B cell (primary cell): ENCODE results near the gene IFT88. TPM values are rescaled to one million over a fixed set of nuclear protein-coding genes. Genes with fewer than 3 reads are reported as not detected.

Experiments
- ATAC-seq: fragments of 200-7000 bp; cut with Tn5 transposase; one replicate; pipeline ENCODE4 v1.10.0; 2021; ENCODE audit warnings: low read depth, mild to moderate bottlenecking, moderate number of reproducible peaks, moderate library complexity
- CTCF ChIA-PET: fragments of 350-600 bp; sonication (Branson Sonifier 250); formaldehyde crosslinking; loops from one replicate; lab custom pipeline; 2021; ENCODE audit warnings: antibody characterized with exemption, inconsistent platforms; lab: Charles Lee
- POLR2A ChIA-PET: fragments of 350-600 bp; sonication (Branson Sonifier 250); formaldehyde crosslinking; loops from one replicate; lab custom pipeline; 2021; ENCODE audit warnings: antibody characterized with exemption; lab: Charles Lee
- DNase-seq: peaks from one replicate; pipeline ENCODE4 v3.0.0; 2013
- H2AFZ ChIP-seq: 2 replicates; pipeline ENCODE4 v1.6.1; 2012; ENCODE audit warnings: mild to moderate bottlenecking, low read depth, low read length; ENCODE audit not compliant: insufficient read depth, poor library complexity, severe bottlenecking
- H3K27ac ChIP-seq, 2 donors: 1 replicate in 1 of 2; 2 replicates in 1 of 2; pipeline ENCODE4 v1.5.1; 2012 to 2013; ENCODE audit warnings: low read length in 2 of 2, mild to moderate bottlenecking in 2 of 2, moderate library complexity in 1 of 2
- H3K27me3 ChIP-seq, 4 experiments: fragments of 200-600 bp in 1 of 4; sonication (generic) in 1 of 4; replicated peaks in 1 of 4; 1 replicate in 2 of 4; 2 replicates in 2 of 4; pipeline versions ENCODE4 v1.6.1 to v1.7.0; 2013 to 2016; ENCODE audit warnings: low read length in 3 of 4, mild to moderate bottlenecking in 2 of 4, mixed read lengths in 1 of 4, moderate library complexity in 1 of 4; ENCODE audit not compliant: insufficient read depth in 4 of 4, control insufficient read depth in 3 of 4; ENCODE audit errors: control extremely low read depth in 1 of 4
- H3K36me3 ChIP-seq, 2 experiments: replicated peaks in 1 of 2; 1 replicate in 1 of 2; 2 replicates in 1 of 2; pipeline versions ENCODE4 v1.6.1 to v1.7.1; 2013; ENCODE audit warnings: low read length in 1 of 2; ENCODE audit not compliant: insufficient read depth in 2 of 2, control insufficient read depth in 1 of 2; ENCODE audit errors: control extremely low read depth in 1 of 2, extremely low read depth in 1 of 2
- H3K4me1 ChIP-seq, 2 donors: fragments of 200-600 bp in 1 of 2; sonication (generic) in 1 of 2; 1 replicate in 1 of 2; 2 replicates in 1 of 2; pipeline versions ENCODE4 v1.5.1 to v1.6.1; 2013 to 2017; ENCODE audit warnings: low read length in 2 of 2; ENCODE audit not compliant: control insufficient read depth in 2 of 2, insufficient read depth in 2 of 2
- H3K4me2 ChIP-seq: replicated peaks from 2 replicates; pipeline ENCODE3; 2012; ENCODE audit warnings: mild to moderate bottlenecking, low read depth, low read length; ENCODE audit not compliant: poor library complexity, severe bottlenecking
- H3K4me3 ChIP-seq, 5 experiments: fragments of 200-600 bp in 1 of 5; sonication (generic) in 1 of 5; 1 replicate in 3 of 5; 2 replicates in 2 of 5; pipeline versions ENCODE4 v1.5.1 to v1.7.0; 2011 to 2016; ENCODE audit warnings: low read length in 4 of 5, mild to moderate bottlenecking in 4 of 5, low read depth in 2 of 5, control low read depth in 1 of 5, moderate library complexity in 1 of 5; ENCODE audit not compliant: insufficient read depth in 1 of 5; ENCODE audit errors: control extremely low read depth in 1 of 5, extremely low read depth in 1 of 5
- H3K79me2 ChIP-seq: fragments of 200-600 bp; sonication (generic); one replicate; pipeline ENCODE4 v1.6.0; 2016; ENCODE audit warnings: low read length; ENCODE audit not compliant: control insufficient read depth, insufficient read depth
- H3K9ac ChIP-seq: fragments of 200-600 bp; sonication (generic); 2 replicates; pipeline ENCODE4 v1.6.1; 2017; ENCODE audit warnings: mild to moderate bottlenecking, low read length, moderate library complexity
- H3K9me3 ChIP-seq, 3 donors: one replicate each; pipeline versions ENCODE4 v1.6.1 to v1.7.1; 2013; ENCODE audit warnings: low read length in 2 of 3; ENCODE audit not compliant: control insufficient read depth in 2 of 3, insufficient read depth in 1 of 3; ENCODE audit errors: control extremely low read depth in 1 of 3
- H4K20me1 ChIP-seq: 2 replicates; pipeline ENCODE4 v1.6.0; 2012; ENCODE audit warnings: mild to moderate bottlenecking, low read length; ENCODE audit not compliant: insufficient read depth, control insufficient read depth, poor library complexity, severe bottlenecking
- H3K27ac Mint-ChIP-seq: one replicate; pipeline ENCODE4 v1.8.0; 2021; ENCODE audit warnings: mixed read lengths
- H3K27me3 Mint-ChIP-seq: one replicate; pipeline ENCODE4 v1.8.0; 2021; ENCODE audit warnings: mixed read lengths
- H3K4me1 Mint-ChIP-seq: one replicate; pipeline ENCODE4 v1.8.0; 2021; ENCODE audit warnings: mixed read lengths
- H3K4me3 Mint-ChIP-seq: one replicate; pipeline ENCODE4 v1.8.0; 2021; ENCODE audit warnings: mixed read lengths
- H3K9me3 Mint-ChIP-seq: one replicate; pipeline ENCODE4 v1.8.0; 2022; ENCODE audit warnings: mixed read lengths; ENCODE audit not compliant: insufficient read depth
- CTCF ChIP-seq: fragments of 200-600 bp; IDR thresholded peaks from one replicate; pipeline ENCODE4 v1.8.0; 2022; ENCODE audit warnings: antibody characterized with exemption, mild to moderate bottlenecking
- EZH2 ChIP-seq: IDR thresholded peaks from 2 replicates; pipeline ENCODE4 v1.6.1; 2012; ENCODE audit warnings: borderline replicate concordance, low read depth, mild to moderate bottlenecking, moderate library complexity, low read length; ENCODE audit not compliant: insufficient read depth, poor library complexity, severe bottlenecking
- WGBS: methylation state at CpG from one replicate; pipeline ENCODE4 v1.1.5; 2013; ENCODE audit warnings: missing lambda C conversion rate; ENCODE audit not compliant: insufficient coverage; 5-methylcytosine and 5-hydroxymethylcytosine counted together
- intact Hi-C: fragments of 100-400 bp; cut with micrococcal nuclease; formaldehyde crosslinking; loops from one replicate; pipeline ENCODE4 v1.10.0; 2022
- polyA plus RNA-seq: library from polyadenylated mRNA; depleted of rRNA; stranded (reverse); fragments of >200 nt; gene quantifications from 2 replicates; pipeline ENCODE4 v1.2.3, GENCODE V29; 2012
- total RNA-seq, 2 donors: library from RNA; stranded (reverse); fragments of 120-200 nt in 1 of 2; gene quantifications; 1 replicate in 1 of 2; 2 replicates in 1 of 2; pipeline versions ENCODE4 v1.2.3 to v1.2.4, GENCODE V29; 2013 to 2022

The IFT88 gene
- total and polyA plus RNA-seq, 2 donors (not counting 1 experiment from before 2014, with no cell fraction given), result 8.0 to 23.3 TPM

- ATAC-seq, result no peak
- TF ChIP-seq EZH2 (no peak), CTCF (no peak)
- ChIA-PET CTCF (no interaction called here), POLR2A (no interaction called here)
- Histone ChIP-seq H3K9ac (no peak overlapping the region), H3K4me1 (no peaks in the 10 kb centered on the region), H3K27ac (no peak overlapping the region), H3K36me3 (peaks cover 2 to 4% of the 10 kb centered on the region in 2 experiments), H3K27me3 (no peaks in the 10 kb centered on the region), H3K4me2 (no peak overlapping the region), H3K9me3 (no peaks in the 10 kb centered on the region), H2AFZ (no peak overlapping the region), H3K4me3 (no peak overlapping the region), H4K20me1 (no peaks in the 10 kb centered on the region), H3K79me2 (no peaks in the 10 kb centered on the region)
- no peak overlapping the region for H3K27ac Mint-ChIP-seq
- no peak overlapping the region for H3K4me3 Mint-ChIP-seq
- DNase-seq, result no peak
- no peaks in the 10 kb centered on the region for H3K27me3 Mint-ChIP-seq
- H3K4me1 Mint-ChIP-seq, result no peaks in the 10 kb centered on the region
- no peaks in the 10 kb centered on the region for H3K9me3 Mint-ChIP-seq
- intact Hi-C loops, result no loop called here
Measured at GRCh38 chr13:20664351-20664750, 97.4 kb downstream of the IFT88 start.

GRCh38 chr13:20666948-20667347 lies 100.0 kb downstream of the IFT88 start:
- no peaks in the 10 kb centered on the region for H3K27me3 Mint-ChIP-seq
- intact Hi-C loops, result no loop called here
- DNase-seq (no peak), ATAC-seq (no peak)
- Histone ChIP-seq H3K4me3 (no peak overlapping the region), H3K4me2 (no peak overlapping the region), H3K4me1 (no peaks in the 10 kb centered on the region), H3K27ac (no peak overlapping the region), H3K9ac (no peak overlapping the region), H4K20me1 (no peaks in the 10 kb centered on the region), H2AFZ (no peak overlapping the region), H3K79me2 (no peaks in the 10 kb centered on the region), H3K9me3 (no peaks in the 10 kb centered on the region), H3K27me3 (no peaks in the 10 kb centered on the region), H3K36me3 (peaks cover 0 to 2% of the 10 kb centered on the region in 2 experiments)
- no peaks in the 10 kb centered on the region for H3K4me1 Mint-ChIP-seq
- H3K27ac Mint-ChIP-seq, result no peak overlapping the region
- 80% methylated on average over 1 of the region's 4 CpGs for WGBS
- CTCF ChIA-PET, result no interaction called here
- POLR2A ChIA-PET, result no interaction called here
- no peak for TF ChIP-seq CTCF
- no peak for TF ChIP-seq EZH2
- no peaks in the 10 kb centered on the region for H3K9me3 Mint-ChIP-seq
- no peak overlapping the region for H3K4me3 Mint-ChIP-seq
